H1 (cell line): ENCODE measurements around the gene TRAF1. TPM values are rescaled to one million over a fixed set of nuclear protein-coding genes. Genes with fewer than 3 reads are reported as not detected.

Experiments
- polyA plus RNA-seq, 7 experiments: library from polyadenylated mRNA; depleted of rRNA in 3 of 7; stranded (reverse) in 5 of 7; unstranded in 2 of 7; fragments of >200 nt in 5 of 7; fragments of 200-250 nt in 2 of 7; gene quantifications; 1 replicate in 5 of 7; 2 replicates in 1 of 7; 4 replicates in 1 of 7; pipeline versions ENCODE4 v1.2.1 to v1.2.3, GENCODE V29; 2011 to 2013; ENCODE audit warnings: missing spikeins in 2 of 7, mixed read lengths in 2 of 7
- total RNA-seq: library from RNA; stranded (reverse); fragmentation: NEBNext Ultra II Directional; extraction: Animal tissue kit (Norgen Biotek cat#: 25700); gene quantifications from 2 replicates; pipeline ENCODE4 v1.2.1, GENCODE V29; 2021
- TF ChIP-seq, protein P1 (sequence below): fragments of 300-600 bp; sonication (generic); IDR thresholded peaks from 2 replicates; pipeline ENCODE4 v1.7.1; 2012; ENCODE audit warnings: low read length, moderate library complexity, mild to moderate bottlenecking, inconsistent platforms; ENCODE audit not compliant: insufficient replicate concordance

Gene TRAF1
- total and polyA plus RNA-seq, 2 of the 8 experiments (the other 6 are each of a cell fraction or from before 2014, with no cell fraction given) = 1.6 to 3.2 TPM

DNA sequence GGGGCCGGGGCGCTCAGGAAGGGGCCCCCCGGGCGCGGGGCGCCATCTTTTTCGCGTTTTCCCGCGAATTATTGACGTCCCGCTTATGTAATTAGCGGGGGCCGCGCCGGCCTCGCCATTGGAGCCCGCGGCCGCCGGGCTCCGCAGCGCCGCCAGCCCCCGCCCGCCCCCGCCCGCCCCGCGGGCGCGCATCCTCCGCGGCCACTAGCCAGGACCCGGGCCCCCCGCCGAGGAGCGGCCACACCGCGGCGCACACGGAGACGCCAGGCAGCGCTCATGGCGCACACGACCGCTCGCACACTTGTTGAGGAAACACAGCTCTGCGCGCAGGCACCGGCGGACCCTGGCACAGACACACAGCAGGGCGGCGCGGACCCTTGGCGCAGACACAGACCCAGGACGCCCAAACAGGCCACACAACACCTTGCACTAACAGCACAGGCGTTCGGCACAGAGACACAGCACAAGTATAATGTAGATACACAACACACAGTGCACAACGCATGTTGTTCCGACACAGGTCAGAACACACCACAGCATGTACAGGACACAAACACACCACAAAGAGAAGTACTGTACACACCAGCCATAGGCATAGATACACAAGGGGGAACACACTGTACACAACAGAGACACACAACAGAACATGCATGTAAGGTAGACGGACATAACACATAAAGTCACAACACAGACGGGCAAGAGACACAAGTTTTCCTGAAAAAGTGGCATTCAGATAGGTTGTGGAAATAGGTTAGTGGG is 49.1 kb downstream of the TRAF1 start (continued):
- TF ChIP-seq, protein P1, sequence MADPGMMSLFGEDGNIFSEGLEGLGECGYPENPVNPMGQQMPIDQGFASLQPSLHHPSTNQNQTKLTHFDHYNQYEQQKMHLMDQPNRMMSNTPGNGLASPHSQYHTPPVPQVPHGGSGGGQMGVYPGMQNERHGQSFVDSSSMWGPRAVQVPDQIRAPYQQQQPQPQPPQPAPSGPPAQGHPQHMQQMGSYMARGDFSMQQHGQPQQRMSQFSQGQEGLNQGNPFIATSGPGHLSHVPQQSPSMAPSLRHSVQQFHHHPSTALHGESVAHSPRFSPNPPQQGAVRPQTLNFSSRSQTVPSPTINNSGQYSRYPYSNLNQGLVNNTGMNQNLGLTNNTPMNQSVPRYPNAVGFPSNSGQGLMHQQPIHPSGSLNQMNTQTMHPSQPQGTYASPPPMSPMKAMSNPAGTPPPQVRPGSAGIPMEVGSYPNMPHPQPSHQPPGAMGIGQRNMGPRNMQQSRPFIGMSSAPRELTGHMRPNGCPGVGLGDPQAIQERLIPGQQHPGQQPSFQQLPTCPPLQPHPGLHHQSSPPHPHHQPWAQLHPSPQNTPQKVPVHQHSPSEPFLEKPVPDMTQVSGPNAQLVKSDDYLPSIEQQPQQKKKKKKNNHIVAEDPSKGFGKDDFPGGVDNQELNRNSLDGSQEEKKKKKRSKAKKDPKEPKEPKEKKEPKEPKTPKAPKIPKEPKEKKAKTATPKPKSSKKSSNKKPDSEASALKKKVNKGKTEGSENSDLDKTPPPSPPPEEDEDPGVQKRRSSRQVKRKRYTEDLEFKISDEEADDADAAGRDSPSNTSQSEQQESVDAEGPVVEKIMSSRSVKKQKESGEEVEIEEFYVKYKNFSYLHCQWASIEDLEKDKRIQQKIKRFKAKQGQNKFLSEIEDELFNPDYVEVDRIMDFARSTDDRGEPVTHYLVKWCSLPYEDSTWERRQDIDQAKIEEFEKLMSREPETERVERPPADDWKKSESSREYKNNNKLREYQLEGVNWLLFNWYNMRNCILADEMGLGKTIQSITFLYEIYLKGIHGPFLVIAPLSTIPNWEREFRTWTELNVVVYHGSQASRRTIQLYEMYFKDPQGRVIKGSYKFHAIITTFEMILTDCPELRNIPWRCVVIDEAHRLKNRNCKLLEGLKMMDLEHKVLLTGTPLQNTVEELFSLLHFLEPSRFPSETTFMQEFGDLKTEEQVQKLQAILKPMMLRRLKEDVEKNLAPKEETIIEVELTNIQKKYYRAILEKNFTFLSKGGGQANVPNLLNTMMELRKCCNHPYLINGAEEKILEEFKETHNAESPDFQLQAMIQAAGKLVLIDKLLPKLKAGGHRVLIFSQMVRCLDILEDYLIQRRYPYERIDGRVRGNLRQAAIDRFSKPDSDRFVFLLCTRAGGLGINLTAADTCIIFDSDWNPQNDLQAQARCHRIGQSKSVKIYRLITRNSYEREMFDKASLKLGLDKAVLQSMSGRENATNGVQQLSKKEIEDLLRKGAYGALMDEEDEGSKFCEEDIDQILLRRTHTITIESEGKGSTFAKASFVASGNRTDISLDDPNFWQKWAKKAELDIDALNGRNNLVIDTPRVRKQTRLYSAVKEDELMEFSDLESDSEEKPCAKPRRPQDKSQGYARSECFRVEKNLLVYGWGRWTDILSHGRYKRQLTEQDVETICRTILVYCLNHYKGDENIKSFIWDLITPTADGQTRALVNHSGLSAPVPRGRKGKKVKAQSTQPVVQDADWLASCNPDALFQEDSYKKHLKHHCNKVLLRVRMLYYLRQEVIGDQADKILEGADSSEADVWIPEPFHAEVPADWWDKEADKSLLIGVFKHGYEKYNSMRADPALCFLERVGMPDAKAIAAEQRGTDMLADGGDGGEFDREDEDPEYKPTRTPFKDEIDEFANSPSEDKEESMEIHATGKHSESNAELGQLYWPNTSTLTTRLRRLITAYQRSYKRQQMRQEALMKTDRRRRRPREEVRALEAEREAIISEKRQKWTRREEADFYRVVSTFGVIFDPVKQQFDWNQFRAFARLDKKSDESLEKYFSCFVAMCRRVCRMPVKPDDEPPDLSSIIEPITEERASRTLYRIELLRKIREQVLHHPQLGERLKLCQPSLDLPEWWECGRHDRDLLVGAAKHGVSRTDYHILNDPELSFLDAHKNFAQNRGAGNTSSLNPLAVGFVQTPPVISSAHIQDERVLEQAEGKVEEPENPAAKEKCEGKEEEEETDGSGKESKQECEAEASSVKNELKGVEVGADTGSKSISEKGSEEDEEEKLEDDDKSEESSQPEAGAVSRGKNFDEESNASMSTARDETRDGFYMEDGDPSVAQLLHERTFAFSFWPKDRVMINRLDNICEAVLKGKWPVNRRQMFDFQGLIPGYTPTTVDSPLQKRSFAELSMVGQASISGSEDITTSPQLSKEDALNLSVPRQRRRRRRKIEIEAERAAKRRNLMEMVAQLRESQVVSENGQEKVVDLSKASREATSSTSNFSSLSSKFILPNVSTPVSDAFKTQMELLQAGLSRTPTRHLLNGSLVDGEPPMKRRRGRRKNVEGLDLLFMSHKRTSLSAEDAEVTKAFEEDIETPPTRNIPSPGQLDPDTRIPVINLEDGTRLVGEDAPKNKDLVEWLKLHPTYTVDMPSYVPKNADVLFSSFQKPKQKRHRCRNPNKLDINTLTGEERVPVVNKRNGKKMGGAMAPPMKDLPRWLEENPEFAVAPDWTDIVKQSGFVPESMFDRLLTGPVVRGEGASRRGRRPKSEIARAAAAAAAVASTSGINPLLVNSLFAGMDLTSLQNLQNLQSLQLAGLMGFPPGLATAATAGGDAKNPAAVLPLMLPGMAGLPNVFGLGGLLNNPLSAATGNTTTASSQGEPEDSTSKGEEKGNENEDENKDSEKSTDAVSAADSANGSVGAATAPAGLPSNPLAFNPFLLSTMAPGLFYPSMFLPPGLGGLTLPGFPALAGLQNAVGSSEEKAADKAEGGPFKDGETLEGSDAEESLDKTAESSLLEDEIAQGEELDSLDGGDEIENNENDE = no peak
